GM21360 (cell line): ENCODE measurements around the gene ZNF786.
"Not testable (repeated sequence)": the region's sequence is repeated elsewhere in the genome, so short reads cannot be mapped to it uniquely, and the experiment has no call there.

Experiments
- ATAC-seq: cut with Tn5 transposase; IDR thresholded peaks from one replicate; pipeline ENCODE4 v1.9.1; 2021; ENCODE audit warnings: mild to moderate bottlenecking, moderate library complexity; ENCODE audit not compliant: unreplicated experiment

Gene ZNF786

DNA sequence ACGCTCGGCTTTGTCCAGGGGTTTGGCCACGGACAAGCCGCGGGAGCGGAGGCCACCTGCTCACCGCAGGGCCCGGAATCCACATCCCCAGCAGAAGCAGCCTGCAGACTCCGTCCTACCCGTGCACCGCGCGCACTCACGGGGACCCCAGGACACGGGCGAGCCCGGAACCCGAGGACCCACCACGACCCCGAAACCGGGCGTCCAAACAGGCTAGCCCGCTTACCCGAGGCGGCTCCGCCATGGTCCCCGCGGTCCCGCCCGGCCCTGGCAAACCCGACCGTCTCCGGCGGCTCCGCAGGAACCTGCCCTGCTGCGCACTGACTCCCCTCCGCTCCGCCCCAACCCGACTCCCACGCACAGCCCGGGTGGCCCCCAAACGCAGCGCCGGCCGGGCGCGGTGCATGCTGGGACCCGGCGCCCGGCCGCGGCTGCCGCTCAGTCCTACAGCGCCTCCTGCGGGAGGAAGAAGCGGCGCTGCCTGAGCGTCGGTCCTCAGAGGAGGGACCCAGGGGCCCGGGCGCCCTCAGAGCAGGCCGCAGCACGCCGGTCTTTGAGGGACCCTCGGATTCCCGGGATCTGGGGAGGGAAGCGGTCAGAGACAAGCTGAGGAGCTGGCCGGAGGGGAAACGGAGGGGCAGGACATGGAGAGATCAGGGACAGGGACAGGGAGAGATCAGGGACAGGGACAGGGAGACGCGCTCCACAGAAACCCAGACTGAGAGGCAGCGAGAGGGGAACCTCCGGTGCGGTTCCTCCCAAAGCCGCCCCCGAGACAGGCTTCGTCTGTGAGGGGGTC lies at the start of gene ZNF786:
ZNF786 (minus strand) TSS at position 322 of the 799 bp plus-strand sequence; CDS start at position 244, 78 bp downstream.
- peak; percentile 81 for ATAC-seq

DNA sequence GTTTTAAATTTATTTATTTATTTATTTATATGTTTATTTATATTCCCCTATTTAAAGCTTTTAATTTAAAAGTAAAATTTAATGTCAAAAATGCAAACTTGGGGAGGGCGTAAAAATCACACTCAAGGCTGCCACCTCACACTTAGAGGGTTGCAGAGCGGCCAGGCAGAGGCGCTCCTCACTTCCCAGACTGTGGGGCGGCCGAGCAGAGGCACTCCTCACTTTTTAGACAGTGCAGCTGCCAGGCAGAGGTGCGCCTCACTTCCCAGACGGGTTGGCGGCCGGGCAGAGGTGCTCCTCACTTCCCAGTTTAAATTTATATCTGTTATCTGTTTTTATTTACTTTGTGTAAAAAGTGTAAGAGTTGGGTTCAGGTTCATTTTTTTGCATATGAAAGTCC lies 45.6 kb upstream of the ZNF786 start:
- ATAC-seq, result no peak

DNA sequence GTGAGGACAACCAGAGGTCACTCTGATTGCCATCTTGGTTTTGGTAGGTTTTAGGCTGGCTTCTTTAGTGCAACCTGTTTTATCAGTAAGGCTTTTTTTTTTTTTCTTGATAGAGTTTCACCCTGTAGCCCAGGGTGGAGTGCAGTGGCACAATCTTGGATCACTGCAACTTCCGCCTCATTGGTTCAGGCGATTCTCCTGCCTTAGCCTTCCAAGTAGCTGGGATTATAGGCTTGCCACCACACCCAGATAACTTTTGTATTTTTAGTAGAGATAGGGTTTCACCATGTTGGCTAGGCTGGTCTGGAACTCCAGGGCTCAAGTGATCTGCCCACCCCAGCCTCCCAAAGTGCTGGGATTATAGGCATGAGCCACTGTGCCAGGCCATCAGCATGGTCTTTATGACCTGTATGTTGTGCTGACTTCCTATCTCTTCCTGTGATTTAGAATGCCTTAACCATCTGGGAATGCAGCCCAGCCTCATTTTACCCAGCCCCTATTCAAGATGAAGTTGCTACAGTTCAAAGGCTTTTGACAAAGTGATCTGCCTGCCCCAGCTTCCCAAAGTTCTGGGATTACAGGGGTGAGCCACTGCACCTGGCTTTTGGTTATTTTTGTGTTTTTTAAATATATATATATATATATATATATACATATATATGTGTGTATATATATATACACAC lies 42.7 kb upstream of the ZNF786 start:
- ATAC-seq, result no peak

GRCh38 chr7:149130572-149131198 lies 40.2 kb upstream of the ZNF786 start:
- no peak for ATAC-seq

DNA sequence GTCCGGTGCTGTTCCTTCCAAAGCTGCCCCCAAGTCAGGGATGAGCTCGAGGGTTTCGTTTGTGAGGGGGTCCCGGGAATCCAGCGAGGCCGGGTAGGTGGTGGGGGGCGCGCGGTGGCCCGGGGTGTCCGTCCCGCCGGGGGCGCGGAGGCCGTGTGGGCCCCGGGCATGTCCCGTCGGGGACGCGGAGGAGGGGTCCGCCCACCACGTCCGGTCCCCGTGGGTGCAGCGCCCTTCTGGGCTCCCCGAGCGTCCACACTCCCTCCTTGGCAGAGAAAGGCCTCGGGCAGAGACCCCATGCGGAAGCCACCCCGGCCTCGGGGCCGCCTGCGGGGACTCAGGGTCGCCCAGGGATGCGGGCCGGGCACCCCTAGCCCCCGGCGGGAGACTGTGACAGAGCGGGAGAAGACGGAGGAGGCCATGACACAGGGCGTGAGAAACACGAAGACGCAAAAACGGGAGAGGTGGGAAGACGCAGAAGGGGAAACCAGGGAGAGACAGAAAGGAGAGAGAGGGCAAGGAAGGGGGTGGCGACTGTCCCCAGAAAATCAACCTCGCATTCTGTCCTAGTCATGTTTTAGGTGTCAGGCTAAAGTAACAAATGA lies 36.2 kb upstream of the ZNF786 start:
- peak; percentile 39 for ATAC-seq

GRCh38 chr7:149125863-149126661 lies 35.5 kb upstream of the ZNF786 start, which contains the start of gene ZNF425:
Gene ZNF425 (minus strand): TSS chr7:149126324. CDS start chr7:149126213, 111 bp downstream.
- ATAC-seq, result peak; percentile 81

GRCh38 chr7:149125189-149125862 lies 34.8 kb upstream of the ZNF786 start:
- peak; percentile 33 for ATAC-seq

GRCh38 chr7:149109969-149110368 lies 19.5 kb upstream of the ZNF786 start:
- no peak for ATAC-seq

GRCh38 chr7:149104749-149105148 lies 14.2 kb upstream of the ZNF786 start:
- no peak for ATAC-seq

- ATAC-seq, result no peak
Observed at GRCh38 chr7:149104214-149104613, 13.7 kb upstream of the ZNF786 start.

DNA sequence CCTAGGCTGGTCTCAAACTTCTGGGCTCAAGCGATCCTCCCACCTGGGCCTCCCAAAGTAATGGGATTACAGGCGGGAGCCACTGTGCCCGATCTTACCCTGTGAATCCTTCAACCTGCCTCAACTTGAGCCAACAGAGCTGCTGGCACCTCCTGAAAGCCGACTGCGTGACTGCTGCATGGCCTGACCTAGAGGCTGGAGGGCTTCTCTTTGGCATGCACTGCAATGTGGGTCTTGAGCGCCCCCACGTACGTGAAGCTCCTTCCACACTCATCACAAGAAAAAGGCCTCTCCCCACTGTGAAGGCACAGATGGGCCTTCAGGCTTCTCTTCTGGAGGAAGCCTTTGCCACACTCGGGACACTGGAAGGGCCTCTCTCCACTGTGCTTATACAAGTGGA lies 12.9 kb upstream of the ZNF786 start:
- ATAC-seq, result no peak

DNA sequence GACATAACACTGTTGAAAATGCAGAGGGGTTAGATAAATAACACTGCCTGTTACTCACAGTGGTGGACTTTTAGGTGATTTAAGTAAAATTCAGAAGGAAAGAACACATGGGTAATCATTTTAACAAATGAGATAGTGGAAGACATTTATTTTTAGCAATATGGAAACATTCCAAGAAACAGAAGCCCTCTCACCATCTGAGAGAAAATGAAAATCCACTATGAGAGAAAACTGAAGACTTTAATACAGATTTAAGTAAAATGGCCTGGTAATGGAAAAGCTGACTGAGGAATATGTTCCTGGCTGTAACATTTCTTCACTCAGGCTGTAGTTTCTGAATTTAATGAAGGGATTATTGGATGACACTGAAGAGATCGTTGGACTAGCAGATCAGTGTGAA lies 12.1 kb upstream of the ZNF786 start:
- ATAC-seq, result no peak

GRCh38 chr7:149100821-149101220 lies 10.3 kb upstream of the ZNF786 start:
- no peak for ATAC-seq

DNA sequence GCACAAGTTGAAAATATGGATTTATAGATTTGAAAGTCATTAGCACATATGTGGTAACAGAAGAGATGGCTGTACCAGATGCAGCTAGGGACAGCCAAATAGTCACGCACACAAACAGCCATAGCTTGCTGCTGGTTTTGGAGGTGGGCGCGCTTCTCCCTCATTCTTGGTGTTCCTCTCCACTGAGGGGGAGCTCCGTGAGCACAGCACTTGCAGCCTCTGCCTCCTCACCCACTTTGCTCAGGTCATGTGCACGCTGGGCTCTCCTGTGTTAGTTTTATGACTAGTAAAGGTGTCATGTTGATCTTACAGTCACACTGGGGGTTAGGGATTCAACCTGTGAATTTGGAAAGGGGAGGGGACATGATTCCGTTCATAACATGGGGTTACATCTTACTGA lies 8.5 kb upstream of the ZNF786 start:
- ATAC-seq, result no peak

DNA sequence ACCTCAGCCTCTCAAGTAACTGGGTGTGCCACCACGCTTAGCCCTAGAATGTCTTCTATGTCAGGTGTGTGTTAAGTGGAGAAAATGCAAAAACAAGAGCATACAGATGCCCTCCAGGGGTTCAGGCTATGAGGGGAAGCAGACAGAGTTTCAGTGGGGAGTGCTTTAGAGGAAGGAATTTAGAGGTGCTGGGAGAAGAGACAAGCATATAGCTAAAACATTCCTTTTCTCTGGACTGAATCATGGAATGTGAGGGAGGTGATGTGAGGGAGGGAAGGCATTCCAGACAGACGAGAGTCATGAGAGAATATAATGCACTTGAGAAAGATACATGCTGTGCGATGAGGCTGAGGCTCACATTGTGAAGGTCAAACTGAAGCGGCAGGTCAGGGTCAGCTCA lies 6.6 kb upstream of the ZNF786 start:
- ATAC-seq, result no peak

DNA sequence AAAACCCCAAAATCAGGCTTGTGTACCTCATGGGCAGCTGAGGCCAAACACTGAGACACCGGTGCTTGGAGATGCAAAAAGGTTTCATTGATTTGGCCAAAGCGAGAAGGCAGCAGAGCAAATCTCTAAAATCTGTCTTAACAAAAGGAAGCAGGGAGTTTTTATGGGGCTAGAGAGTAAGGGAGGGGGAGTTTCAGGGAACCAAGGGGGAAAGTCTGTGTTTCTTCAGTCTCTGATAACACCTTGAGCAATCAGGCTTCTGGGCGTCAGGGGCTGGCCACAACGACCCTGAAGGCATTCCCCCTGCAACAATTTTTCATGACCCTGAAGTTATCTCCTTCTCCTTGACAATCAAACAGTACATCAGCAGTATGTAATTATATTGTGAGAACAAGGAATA lies 2.7 kb upstream of the ZNF786 start:
- ATAC-seq, result no peak

DNA sequence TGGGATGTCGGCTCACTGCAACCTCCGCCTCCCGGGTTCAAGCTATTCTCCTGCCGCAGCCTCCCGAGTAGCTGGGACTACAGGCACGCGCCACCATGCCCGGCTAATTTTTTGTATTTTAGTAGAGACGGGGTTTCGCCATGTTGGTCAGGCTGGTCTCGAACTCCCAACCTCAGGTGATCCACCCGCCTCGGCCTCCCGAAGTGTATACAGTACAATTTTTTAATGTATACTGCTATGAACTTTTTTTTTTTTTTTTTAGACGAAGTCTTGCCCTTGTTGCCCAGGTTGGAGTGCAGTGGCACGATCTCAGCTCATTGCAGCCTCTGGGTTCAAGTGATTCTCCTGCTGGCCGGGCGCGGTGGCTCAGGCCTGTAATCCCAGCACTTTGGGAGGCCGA lies 1.7 kb upstream of the ZNF786 start:
- ATAC-seq, result not testable (repeated sequence)

DNA sequence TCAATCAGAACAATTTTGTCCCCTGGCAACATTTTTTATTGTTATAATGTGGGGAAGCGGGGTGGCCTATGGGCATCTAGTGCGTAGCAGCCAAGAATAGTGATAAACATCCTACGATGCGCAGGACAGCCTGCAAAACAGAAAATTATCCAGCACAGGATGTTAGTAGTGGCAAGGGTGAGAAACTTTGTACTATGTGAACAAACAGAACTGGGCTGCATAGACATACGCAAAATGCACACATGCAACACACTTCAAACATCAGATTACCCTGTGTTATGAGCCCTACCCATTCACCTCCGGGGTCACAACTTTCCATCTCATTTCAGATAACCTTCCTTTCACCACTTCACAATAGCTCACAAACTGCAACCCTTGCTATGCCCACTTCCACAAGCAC lies 3.1 kb downstream of the ZNF786 start:
- no peak for ATAC-seq

GRCh38 chr7:149085866-149086265 lies 4.7 kb downstream of the ZNF786 start:
- no peak for ATAC-seq

- no peak for ATAC-seq
Observed at GRCh38 chr7:149084407-149084806, 6.1 kb downstream of the ZNF786 start.
